CD14-positive monocyte (primary cell): ENCODE data around the gene INPP5E. TPM values are rescaled to one million over a fixed set of nuclear protein-coding genes. Genes with fewer than 3 reads are reported as not detected.
A peak's percentile ranks its signal among the peaks of the same experiment; 100 is the strongest.

ENCODE experiments used
- DNase-seq, 3 donors: peaks; one replicate each; pipeline ENCODE4 v3.0.0-alpha.2; 2011 to 2022
- H2AFZ ChIP-seq: 2 replicates; pipeline ENCODE4 v1.6.0; 2012; ENCODE audit warnings: mild to moderate bottlenecking, low read depth, low read length, inconsistent platforms; ENCODE audit not compliant: insufficient read depth, poor library complexity, severe bottlenecking
- H3K27ac ChIP-seq, 2 donors: 1 replicate in 1 of 2; 2 replicates in 1 of 2; pipeline ENCODE4 v1.5.1; 2012 to 2013; ENCODE audit warnings: low read length in 2 of 2, control low read depth in 1 of 2, inconsistent platforms in 1 of 2, low read depth in 1 of 2, mild to moderate bottlenecking in 1 of 2
- H3K27me3 ChIP-seq, 2 donors: one replicate each; pipeline versions ENCODE4 v1.6.0 to v1.6.1; 2011 to 2013; ENCODE audit warnings: low read length in 2 of 2; ENCODE audit not compliant: control insufficient read depth in 2 of 2, insufficient read depth in 2 of 2
- H3K36me3 ChIP-seq, 2 donors: replicated peaks in 1 of 2; 1 replicate in 1 of 2; 2 replicates in 1 of 2; pipeline versions ENCODE4 v1.5.1 to v1.6.1; 2012 to 2013; ENCODE audit warnings: low read length in 2 of 2, control low read depth in 1 of 2, inconsistent platforms in 1 of 2, mild to moderate bottlenecking in 1 of 2; ENCODE audit not compliant: insufficient read depth in 2 of 2, control insufficient read depth in 1 of 2
- H3K4me1 ChIP-seq, 2 donors: 1 replicate in 1 of 2; 2 replicates in 1 of 2; pipeline versions ENCODE4 v1.5.1 to v1.6.1; 2012 to 2013; ENCODE audit warnings: low read length in 2 of 2, control low read depth in 1 of 2, inconsistent platforms in 1 of 2, mild to moderate bottlenecking in 1 of 2, moderate library complexity in 1 of 2; ENCODE audit not compliant: insufficient read depth in 2 of 2, control insufficient read depth in 1 of 2
- H3K4me2 ChIP-seq: replicated peaks from 2 replicates; pipeline ENCODE3; 2012; ENCODE audit warnings: low read length, moderate library complexity, mild to moderate bottlenecking; ENCODE audit not compliant: poor library complexity, severe bottlenecking; ENCODE audit errors: extremely low read depth
- H3K4me3 ChIP-seq, 3 experiments: fragments of 200-600 bp in 1 of 3; sonication (generic) in 1 of 3; replicated peaks in 1 of 3; 1 replicate in 2 of 3; 2 replicates in 1 of 3; pipeline ENCODE4 v1.5.1; 2011 to 2013; ENCODE audit warnings: low read length in 3 of 3, mild to moderate bottlenecking in 3 of 3, control low read depth in 2 of 3, low read depth in 2 of 3, inconsistent platforms in 1 of 3, moderate library complexity in 1 of 3
- H3K79me2 ChIP-seq: 2 replicates; pipeline ENCODE4 v1.6.0; 2012; ENCODE audit warnings: mild to moderate bottlenecking, control low read depth, inconsistent platforms, low read length, moderate library complexity; ENCODE audit not compliant: insufficient read depth
- H3K9ac ChIP-seq: 2 replicates; pipeline ENCODE4 v1.6.0; 2017; ENCODE audit warnings: low read length, mild to moderate bottlenecking; ENCODE audit not compliant: insufficient read depth, poor library complexity, severe bottlenecking
- H3K9me3 ChIP-seq, 2 donors: replicated peaks in 1 of 2; 1 replicate in 1 of 2; 2 replicates in 1 of 2; pipeline versions ENCODE4 v1.5.1 to v1.6.1; 2012 to 2013; ENCODE audit warnings: low read length in 2 of 2, control low read depth in 1 of 2; ENCODE audit not compliant: control insufficient read depth in 1 of 2, insufficient read depth in 1 of 2
- H4K20me1 ChIP-seq: 2 replicates; pipeline ENCODE4 v1.6.0; 2012; ENCODE audit warnings: mild to moderate bottlenecking, low read length, control low read depth, moderate library complexity; ENCODE audit not compliant: insufficient read depth
- H3K27ac Mint-ChIP-seq, 7 donors: one replicate each; pipeline ENCODE4 v1.8.0; 2020; ENCODE audit warnings: mild to moderate bottlenecking in 7 of 7, mixed read lengths in 7 of 7, moderate library complexity in 6 of 7, inconsistent platforms in 2 of 7
- H3K27me3 Mint-ChIP-seq, 3 donors: one replicate each; pipeline ENCODE4 v1.8.0; 2021 to 2022; ENCODE audit warnings: low read depth in 3 of 3, mild to moderate bottlenecking in 3 of 3, mixed read lengths in 3 of 3, moderate library complexity in 3 of 3, inconsistent platforms in 1 of 3
- H3K36me3 Mint-ChIP-seq, 2 donors: one replicate each; pipeline ENCODE4 v1.8.0; 2020; ENCODE audit warnings: mixed read lengths in 2 of 2, inconsistent platforms in 1 of 2, mild to moderate bottlenecking in 1 of 2
- H3K4me1 Mint-ChIP-seq: one replicate; pipeline ENCODE4 v1.8.0; 2020; ENCODE audit warnings: mild to moderate bottlenecking, mixed read lengths
- H3K4me3 Mint-ChIP-seq, 2 donors: one replicate each; pipeline ENCODE4 v1.8.0; 2020; ENCODE audit warnings: mild to moderate bottlenecking in 2 of 2, mixed read lengths in 2 of 2, moderate library complexity in 1 of 2
- H3K9me3 Mint-ChIP-seq, 7 donors: one replicate each; pipeline ENCODE4 v1.8.0; 2020 to 2022; ENCODE audit warnings: mixed read lengths in 7 of 7, mild to moderate bottlenecking in 6 of 7, moderate library complexity in 6 of 7, inconsistent platforms in 2 of 7
- WGBS: methylation state at CpG from one replicate; pipeline ENCODE4 v1.1.5; 2013; ENCODE audit warnings: missing lambda C conversion rate; ENCODE audit not compliant: insufficient coverage; 5-methylcytosine and 5-hydroxymethylcytosine counted together
- intact Hi-C, 2 donors: fragments of 100-400 bp; cut with micrococcal nuclease; formaldehyde crosslinking; loops; one replicate each; pipeline versions ENCODE4 v1.15.0 to v1.15.1; 2023
- polyA plus RNA-seq, 3 donors: library from polyadenylated mRNA; depleted of rRNA in 1 of 3; unstranded in 2 of 3; stranded (reverse) in 1 of 3; fragments of 300-500 nt in 2 of 3; fragments of >200 nt in 1 of 3; fragmentation: Illumina TruSeq in 2 of 3; gene quantifications; 1 replicate in 2 of 3; 2 replicates in 1 of 3; pipeline ENCODE4 v1.2.3, GENCODE V29; 2012 to 2021
- TF ChIP-seq, protein P1 (sequence below): fragments of 200-600 bp; IDR thresholded peaks from one replicate; pipeline ENCODE4 v1.8.0; 2022; ENCODE audit warnings: antibody characterized with exemption, mild to moderate bottlenecking

INPP5E gene
- polyA plus RNA-seq, 3 donors, result 1.0 to 8.0 (median 1.0) TPM

DNA sequence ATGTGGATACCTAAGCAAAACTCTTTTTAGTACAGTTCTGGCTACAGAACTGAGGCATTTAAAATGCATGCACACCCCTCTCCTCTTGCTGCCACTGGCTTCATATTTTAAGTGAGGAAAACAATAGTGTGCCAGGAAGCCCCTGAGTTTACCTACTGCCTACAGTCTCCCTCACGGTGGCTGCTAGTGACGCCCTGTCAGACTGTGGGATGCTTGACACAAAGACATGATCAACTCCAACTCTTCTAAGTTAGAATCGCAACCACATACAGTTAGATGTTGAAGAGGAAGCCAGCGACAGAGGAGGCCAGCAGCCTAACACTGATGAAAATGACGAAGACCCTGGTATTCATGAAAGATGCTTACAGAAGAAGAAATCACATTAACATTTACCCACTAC is 41.9 kb upstream of the INPP5E start:
- no CpG with 5 or more reads among the region's 5 CpGs for WGBS
- Histone ChIP-seq H3K4me1 (peaks cover 26 to 39% of the 10 kb centered on the region in 2 donors), H3K9me3 (no peaks in the 10 kb centered on the region), H3K36me3 (peaks cover 21 to 38% of the 10 kb centered on the region in 2 donors), H3K79me2 (peaks cover 62% of the 10 kb centered on the region), H3K4me2 (peak overlapping the region; percentile 81), H3K9ac (no peak overlapping the region), H3K4me3 (peak overlapping the region in 2 of 3 experiments; percentile 92 to 93), H3K27ac (peak overlapping the region in 1 of 2 donors; percentile 98), H3K27me3 (no peaks in the 10 kb centered on the region), H4K20me1 (peaks cover 71% of the 10 kb centered on the region), H2AFZ (no peak overlapping the region)
- peaks cover 0 to 2% (median 0%) of the 10 kb centered on the region in 3 donors for H3K27me3 Mint-ChIP-seq
- H3K9me3 Mint-ChIP-seq, result no peaks in the 10 kb centered on the region
- no peak for DNase-seq
- H3K4me1 Mint-ChIP-seq, result peaks cover 15% of the 10 kb centered on the region
- peak overlapping the region; percentile 92 to 97 (median 95) for H3K27ac Mint-ChIP-seq
- peak overlapping the region; percentile 84 to 92 for H3K4me3 Mint-ChIP-seq
- peaks cover 24 to 37% of the 10 kb centered on the region in 2 donors for H3K36me3 Mint-ChIP-seq
- intact Hi-C loops, result loop anchor here in 1 of 2 donors (10.0 kb wide), 2 partner anchors 117 to 243 kb away; partner anchors contain the start of gene DNLZ
- TF ChIP-seq, protein P1, sequence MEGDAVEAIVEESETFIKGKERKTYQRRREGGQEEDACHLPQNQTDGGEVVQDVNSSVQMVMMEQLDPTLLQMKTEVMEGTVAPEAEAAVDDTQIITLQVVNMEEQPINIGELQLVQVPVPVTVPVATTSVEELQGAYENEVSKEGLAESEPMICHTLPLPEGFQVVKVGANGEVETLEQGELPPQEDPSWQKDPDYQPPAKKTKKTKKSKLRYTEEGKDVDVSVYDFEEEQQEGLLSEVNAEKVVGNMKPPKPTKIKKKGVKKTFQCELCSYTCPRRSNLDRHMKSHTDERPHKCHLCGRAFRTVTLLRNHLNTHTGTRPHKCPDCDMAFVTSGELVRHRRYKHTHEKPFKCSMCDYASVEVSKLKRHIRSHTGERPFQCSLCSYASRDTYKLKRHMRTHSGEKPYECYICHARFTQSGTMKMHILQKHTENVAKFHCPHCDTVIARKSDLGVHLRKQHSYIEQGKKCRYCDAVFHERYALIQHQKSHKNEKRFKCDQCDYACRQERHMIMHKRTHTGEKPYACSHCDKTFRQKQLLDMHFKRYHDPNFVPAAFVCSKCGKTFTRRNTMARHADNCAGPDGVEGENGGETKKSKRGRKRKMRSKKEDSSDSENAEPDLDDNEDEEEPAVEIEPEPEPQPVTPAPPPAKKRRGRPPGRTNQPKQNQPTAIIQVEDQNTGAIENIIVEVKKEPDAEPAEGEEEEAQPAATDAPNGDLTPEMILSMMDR, result no peak

DNA sequence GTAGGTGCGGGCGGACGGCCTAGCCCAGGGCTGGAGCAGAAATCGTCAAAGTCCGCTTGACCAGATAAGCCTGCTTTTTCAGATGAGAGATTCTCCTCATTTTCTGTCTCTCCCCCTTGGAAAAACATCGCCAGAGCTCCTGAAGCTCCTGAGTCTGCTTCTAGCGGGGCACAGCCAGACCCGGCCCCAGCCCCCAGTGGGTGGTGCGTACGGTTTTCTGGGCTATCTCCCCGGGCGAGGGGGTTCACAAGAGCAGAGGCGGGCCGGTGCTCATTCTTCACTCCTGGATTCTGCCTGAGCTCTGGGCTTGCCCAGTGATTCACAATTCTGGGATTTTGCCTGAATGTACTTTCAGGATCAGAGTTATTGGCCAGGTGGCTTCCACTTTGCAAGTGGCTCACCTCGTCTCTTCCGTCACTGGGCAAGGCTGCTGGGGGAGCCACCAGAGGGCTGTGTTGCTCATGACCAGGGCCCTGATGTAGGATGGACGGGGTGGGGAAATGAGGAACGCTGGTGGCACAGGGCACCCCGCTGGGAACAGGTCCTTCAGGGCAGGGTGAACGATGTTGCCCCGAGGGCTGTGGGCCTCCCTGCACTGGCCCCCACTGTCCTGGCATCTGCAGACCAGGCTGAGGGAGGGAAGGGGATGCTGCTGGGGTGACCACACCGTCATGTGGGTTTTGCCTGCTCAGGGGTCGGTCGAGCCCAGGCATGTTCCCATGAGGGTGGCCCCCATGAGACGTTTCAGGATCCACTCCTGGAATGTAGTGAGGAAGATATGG is 36.9 kb upstream of the INPP5E start:
- Histone ChIP-seq H3K36me3 (peaks cover 71 to 88% of the 10 kb centered on the region in 2 donors), H3K9me3 (no peaks in the 10 kb centered on the region), H3K9ac (no peak overlapping the region), H2AFZ (no peak overlapping the region), H3K27ac (no peak overlapping the region), H3K4me3 (no peak overlapping the region), H3K79me2 (peaks cover 100% of the 10 kb centered on the region), H3K4me1 (peaks cover 4 to 8% of the 10 kb centered on the region in 2 donors), H4K20me1 (peaks cover 98% of the 10 kb centered on the region), H3K27me3 (no peaks in the 10 kb centered on the region), H3K4me2 (no peak overlapping the region)
- Mint-ChIP-seq H3K36me3 (peaks cover 67 to 87% of the 10 kb centered on the region in 2 donors), H3K4me1 (peaks cover 4% of the 10 kb centered on the region), H3K9me3 (no peaks in the 10 kb centered on the region), H3K4me3 (no peak overlapping the region), H3K27me3 (peaks cover 0 to 1% (median 0%) of the 10 kb centered on the region in 3 donors), H3K27ac (peak overlapping the region in 1 of 7 donors; percentile 20)
- intact Hi-C loops, result no loop called here
- TF ChIP-seq, protein P1, result no peak
- DNase-seq, result no peak
- WGBS, result 97% methylated on average over 21 of the region's 25 CpGs
